Activated T-helper 17 cell treated with anti-CD3 and anti-CD28 coated beads, Interleukin-2, amount 50 U/mL, for 72 hours (primary cell): ENCODE results near the gene DENND2D. TPM values are rescaled to one million over a fixed set of nuclear protein-coding genes. Genes with fewer than 3 reads are reported as not detected.

Source experiments
- ATAC-seq: fragments of 150-1000 bp; cut with Tn5 transposase; replicated peaks from 2 replicates; pipeline ENCODE4 v1.10.0; 2021; ENCODE audit warnings: mild to moderate bottlenecking, moderate library complexity
- H3K27ac Mint-ChIP-seq: one replicate; pipeline ENCODE4 v1.8.0; 2022; ENCODE audit warnings: mixed read lengths
- H3K27me3 Mint-ChIP-seq: one replicate; pipeline ENCODE4 v1.8.0; 2022; ENCODE audit warnings: mixed read lengths
- H3K36me3 Mint-ChIP-seq: one replicate; pipeline ENCODE4 v1.8.0; 2022; ENCODE audit warnings: low read depth, mild to moderate bottlenecking, mixed read lengths
- H3K4me1 Mint-ChIP-seq: one replicate; pipeline ENCODE4 v1.8.0; 2022; ENCODE audit warnings: mixed read lengths
- H3K4me3 Mint-ChIP-seq: one replicate; pipeline ENCODE4 v1.8.0; 2022; ENCODE audit warnings: mild to moderate bottlenecking, mixed read lengths
- H3K9me3 Mint-ChIP-seq: one replicate; pipeline ENCODE4 v1.8.0; 2022; ENCODE audit warnings: mixed read lengths
- total RNA-seq, 2 donors: library from RNA; stranded (reverse); gene quantifications; one replicate each; pipeline ENCODE4 v1.2.3, GENCODE V29; 2022

DENND2D gene
- total RNA-seq, 2 donors from 2014 or later, result 146 to 148 TPM

GRCh38 chr1:111184663-111185062, 15.8 kb downstream of the DENND2D start:
- H3K4me3 Mint-ChIP-seq, result no peak overlapping the region
- H3K27me3 Mint-ChIP-seq, result no peaks in the 10 kb centered on the region
- peaks cover 98% of the 10 kb centered on the region for H3K36me3 Mint-ChIP-seq
- no peaks in the 10 kb centered on the region for H3K9me3 Mint-ChIP-seq
- ATAC-seq, result no peak
- H3K4me1 Mint-ChIP-seq, result peaks cover 41% of the 10 kb centered on the region
- H3K27ac Mint-ChIP-seq, result no peak overlapping the region

GRCh38 chr1:111183308-111184069, 17.0 kb downstream of the DENND2D start:
- Mint-ChIP-seq H3K4me1 (peaks cover 35% of the 10 kb centered on the region), H3K36me3 (peaks cover 97% of the 10 kb centered on the region), H3K9me3 (no peaks in the 10 kb centered on the region), H3K27me3 (no peaks in the 10 kb centered on the region), H3K4me3 (no peak overlapping the region), H3K27ac (no peak overlapping the region)
- peak; percentile 24 for ATAC-seq

- no peaks in the 10 kb centered on the region for H3K27me3 Mint-ChIP-seq
- no peak for ATAC-seq
- peaks cover 28% of the 10 kb centered on the region for H3K4me1 Mint-ChIP-seq
- H3K36me3 Mint-ChIP-seq, result peaks cover 95% of the 10 kb centered on the region
- no peaks in the 10 kb centered on the region for H3K9me3 Mint-ChIP-seq
- no peak overlapping the region for H3K4me3 Mint-ChIP-seq
- peak overlapping the region; percentile 73 for H3K27ac Mint-ChIP-seq
Observed at GRCh38 chr1:111182052-111182451, 18.4 kb downstream of the DENND2D start.

GRCh38 chr1:111179968-111180533, 20.4 kb downstream of the DENND2D start:
- Mint-ChIP-seq H3K9me3 (no peaks in the 10 kb centered on the region), H3K27ac (peak overlapping the region; percentile 56), H3K4me3 (no peak overlapping the region), H3K4me1 (peaks cover 22% of the 10 kb centered on the region), H3K27me3 (no peaks in the 10 kb centered on the region), H3K36me3 (peaks cover 95% of the 10 kb centered on the region)
- no peak for ATAC-seq

- peaks cover 95% of the 10 kb centered on the region for H3K36me3 Mint-ChIP-seq
- no peak overlapping the region for H3K4me3 Mint-ChIP-seq
- ATAC-seq, result no peak
- no peaks in the 10 kb centered on the region for H3K27me3 Mint-ChIP-seq
- no peaks in the 10 kb centered on the region for H3K9me3 Mint-ChIP-seq
- no peak overlapping the region for H3K27ac Mint-ChIP-seq
- H3K4me1 Mint-ChIP-seq, result peaks cover 19% of the 10 kb centered on the region
Observed at GRCh38 chr1:111176678-111177077, 23.8 kb downstream of the DENND2D start.

- no peak for ATAC-seq
- Mint-ChIP-seq H3K4me1 (peaks cover 15% of the 10 kb centered on the region), H3K27ac (no peak overlapping the region), H3K36me3 (peaks cover 91% of the 10 kb centered on the region), H3K27me3 (no peaks in the 10 kb centered on the region), H3K4me3 (no peak overlapping the region), H3K9me3 (no peaks in the 10 kb centered on the region)
Observed at GRCh38 chr1:111175349-111175748, 25.1 kb downstream of the DENND2D start.

GRCh38 chr1:111174070-111174469, 26.4 kb downstream of the DENND2D start:
- H3K9me3 Mint-ChIP-seq, result no peaks in the 10 kb centered on the region
- peaks cover 91% of the 10 kb centered on the region for H3K36me3 Mint-ChIP-seq
- H3K27me3 Mint-ChIP-seq, result no peaks in the 10 kb centered on the region
- H3K27ac Mint-ChIP-seq, result no peak overlapping the region
- ATAC-seq, result no peak
- H3K4me1 Mint-ChIP-seq, result peaks cover 3% of the 10 kb centered on the region
- H3K4me3 Mint-ChIP-seq, result no peak overlapping the region

GRCh38 chr1:111172463-111172862, 28.0 kb downstream of the DENND2D start:
- Mint-ChIP-seq H3K4me3 (no peak overlapping the region), H3K36me3 (peaks cover 92% of the 10 kb centered on the region), H3K4me1 (peaks cover 3% of the 10 kb centered on the region), H3K27ac (peak overlapping the region; percentile 6), H3K9me3 (no peaks in the 10 kb centered on the region), H3K27me3 (no peaks in the 10 kb centered on the region)
- no peak for ATAC-seq

GRCh38 chr1:111164151-111164550, 36.3 kb downstream of the DENND2D start:
- Mint-ChIP-seq H3K36me3 (peaks cover 85% of the 10 kb centered on the region), H3K4me3 (no peak overlapping the region), H3K9me3 (no peaks in the 10 kb centered on the region), H3K27me3 (no peaks in the 10 kb centered on the region), H3K27ac (no peak overlapping the region), H3K4me1 (no peaks in the 10 kb centered on the region)
- no peak for ATAC-seq

- Mint-ChIP-seq H3K9me3 (no peaks in the 10 kb centered on the region), H3K4me3 (no peak overlapping the region), H3K27me3 (no peaks in the 10 kb centered on the region), H3K27ac (no peak overlapping the region), H3K36me3 (peaks cover 85% of the 10 kb centered on the region), H3K4me1 (no peaks in the 10 kb centered on the region)
- no peak for ATAC-seq
Observed at GRCh38 chr1:111163363-111163762, 37.1 kb downstream of the DENND2D start.

GRCh38 chr1:111162488-111162880, 38.0 kb downstream of the DENND2D start:
- Mint-ChIP-seq H3K9me3 (no peaks in the 10 kb centered on the region), H3K27me3 (no peaks in the 10 kb centered on the region), H3K4me3 (no peak overlapping the region), H3K36me3 (peaks cover 76% of the 10 kb centered on the region), H3K4me1 (no peaks in the 10 kb centered on the region), H3K27ac (peak overlapping the region; percentile 20)
- no peak for ATAC-seq

- Mint-ChIP-seq H3K4me3 (no peak overlapping the region), H3K36me3 (peaks cover 77% of the 10 kb centered on the region), H3K27me3 (no peaks in the 10 kb centered on the region), H3K9me3 (no peaks in the 10 kb centered on the region), H3K4me1 (no peaks in the 10 kb centered on the region), H3K27ac (peak overlapping the region; percentile 20)
- ATAC-seq, result no peak
Observed at GRCh38 chr1:111161843-111162487, 38.5 kb downstream of the DENND2D start.

- no peaks in the 10 kb centered on the region for H3K9me3 Mint-ChIP-seq
- H3K4me1 Mint-ChIP-seq, result peaks cover 30% of the 10 kb centered on the region
Observed at GRCh38 chr1:111157431-111157830, 43.0 kb downstream of the DENND2D start.

GRCh38 chr1:111154021-111154999, 46.1 kb downstream of the DENND2D start:
- no peak for ATAC-seq
- Mint-ChIP-seq H3K27me3 (no peaks in the 10 kb centered on the region), H3K27ac (no peak overlapping the region), H3K36me3 (peaks cover 88% of the 10 kb centered on the region), H3K4me3 (no peak overlapping the region), H3K4me1 (peaks cover 44% of the 10 kb centered on the region), H3K9me3 (no peaks in the 10 kb centered on the region)

More at GRCh38 chr1:111157431-111157830, 43.0 kb downstream of the DENND2D start:
- Mint-ChIP-seq H3K4me3 (no peak overlapping the region), H3K27me3 (no peaks in the 10 kb centered on the region), H3K36me3 (peaks cover 88% of the 10 kb centered on the region), H3K27ac (no peak overlapping the region)
- ATAC-seq, result no peak
